DMS53 treated with DMSO at 0.1 percent for 48 hours (cell line): Measurements from ENCODE around the gene SIK2.

Source experiments
- DNase-seq: peaks from one replicate; lab custom pipeline; 2025; ENCODE audit not compliant: unreplicated experiment; lab: John Stamatoyannopoulos, UW

SIK2 gene

DNA sequence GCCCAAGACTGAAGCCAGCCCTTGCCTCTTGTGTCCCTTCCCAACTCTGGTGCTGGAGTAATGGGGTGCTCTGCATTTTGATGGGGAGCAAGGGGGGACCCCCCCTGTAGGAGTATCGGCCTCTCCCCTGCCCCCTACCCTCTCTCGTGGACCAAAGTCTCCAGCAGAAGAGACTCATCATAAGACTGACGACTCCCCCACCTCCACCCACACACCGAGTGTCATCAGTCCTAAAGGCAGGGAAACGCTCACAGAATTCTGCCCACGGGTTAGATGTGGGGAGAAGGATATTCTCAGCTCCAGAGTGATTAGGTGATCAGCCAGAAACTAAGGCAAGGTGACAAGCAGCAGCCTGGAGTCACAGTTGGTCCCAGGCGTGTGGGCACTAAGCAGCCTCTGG is 125.2 kb downstream of the SIK2 start:
- no peak for DNase-seq

DNA sequence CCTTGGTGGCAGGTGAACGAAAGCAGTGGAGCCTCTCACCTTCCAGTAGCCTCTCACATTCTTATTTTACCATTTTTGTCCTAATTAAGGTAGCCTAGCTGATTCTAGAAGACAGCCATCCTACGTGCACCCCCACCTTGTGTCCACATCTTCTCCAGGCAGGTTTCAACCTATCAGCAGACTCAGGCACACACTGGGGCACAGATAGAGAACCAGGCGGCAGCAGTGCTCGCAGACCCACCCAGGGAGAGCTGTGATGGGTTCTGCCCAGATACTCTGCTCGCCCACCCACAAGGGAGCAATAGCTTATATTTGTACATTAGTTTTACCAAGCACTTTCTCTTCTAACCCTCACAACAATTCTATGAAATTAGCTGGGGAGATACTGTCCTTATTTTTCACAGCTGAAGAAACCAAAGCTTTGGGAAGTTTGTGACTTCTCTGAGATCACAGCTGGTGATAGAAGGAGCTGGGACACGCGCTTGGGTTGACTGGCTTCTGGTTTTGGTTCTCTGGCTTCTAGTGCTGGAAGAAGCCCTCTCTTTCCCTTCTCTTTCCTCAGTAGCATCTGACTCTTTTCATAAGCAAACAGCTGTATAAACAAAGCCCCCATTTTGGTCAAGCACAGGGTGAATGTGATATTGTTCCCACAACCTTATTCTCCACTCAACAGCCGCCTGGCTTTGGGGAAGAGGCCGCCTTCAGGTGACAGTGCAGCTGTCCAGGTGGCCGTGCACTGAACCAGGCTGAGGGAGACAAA is 127.0 kb downstream of the SIK2 start:
- peak; percentile 23 for DNase-seq

DNA sequence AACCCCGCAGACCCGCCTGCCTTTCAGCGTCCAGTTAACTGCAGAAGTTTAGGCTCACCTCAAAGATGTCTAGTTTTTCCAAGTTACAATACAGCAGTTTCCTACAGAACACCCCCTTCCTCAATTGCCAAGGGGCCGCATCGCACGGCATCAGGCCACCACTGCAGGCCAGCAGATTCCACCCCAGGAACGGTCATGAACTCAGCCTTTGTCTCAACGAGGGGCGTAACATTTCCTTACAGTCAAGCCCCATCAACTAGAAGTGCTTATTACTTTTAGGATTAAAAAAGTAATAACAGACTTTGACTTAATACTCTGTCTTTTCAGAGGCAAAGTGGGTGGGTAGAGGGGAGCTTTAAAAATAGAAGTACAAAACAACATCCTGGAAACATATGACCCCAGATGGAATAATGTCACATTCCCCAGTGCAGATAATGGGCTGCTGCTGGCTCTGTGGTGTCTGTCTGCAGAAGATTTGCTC is 127.6 kb downstream of the SIK2 start:
- DNase-seq = no peak

DNA sequence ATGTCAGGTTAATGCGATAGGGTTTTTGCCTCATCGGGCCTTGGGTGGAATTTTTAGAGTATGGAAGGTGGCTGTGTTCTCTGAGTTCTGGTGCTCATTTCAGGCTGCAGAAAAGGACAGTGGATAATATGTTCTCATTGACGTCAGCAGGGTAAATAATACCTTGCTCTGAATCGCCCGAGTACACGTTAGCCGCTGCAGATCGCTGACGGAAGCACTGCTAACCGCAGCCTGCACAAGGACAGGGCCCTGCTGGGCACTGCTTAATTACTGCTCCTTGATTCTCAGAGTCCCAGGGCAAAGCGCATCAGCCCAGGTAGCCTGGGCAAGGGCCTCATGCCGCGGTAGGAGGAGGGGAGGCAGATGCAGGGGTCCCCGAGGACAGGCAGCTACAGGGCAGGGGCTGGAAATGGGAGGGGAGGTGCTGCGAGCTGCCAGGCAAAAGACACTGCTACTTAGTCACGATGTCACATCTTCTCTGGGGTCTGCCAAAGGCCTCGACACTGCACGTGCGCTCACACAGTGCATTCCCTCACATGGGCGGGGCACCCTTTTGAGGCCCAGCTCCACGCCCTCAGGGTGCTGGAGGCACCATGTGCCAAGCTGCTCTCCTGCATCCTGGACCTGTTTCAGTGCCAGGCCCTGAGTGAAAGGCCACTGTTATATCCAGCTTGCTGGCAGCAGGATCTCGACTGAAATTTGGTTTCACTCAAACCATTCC is 128.8 kb downstream of the SIK2 start:
- peak; percentile 86 for DNase-seq

DNA sequence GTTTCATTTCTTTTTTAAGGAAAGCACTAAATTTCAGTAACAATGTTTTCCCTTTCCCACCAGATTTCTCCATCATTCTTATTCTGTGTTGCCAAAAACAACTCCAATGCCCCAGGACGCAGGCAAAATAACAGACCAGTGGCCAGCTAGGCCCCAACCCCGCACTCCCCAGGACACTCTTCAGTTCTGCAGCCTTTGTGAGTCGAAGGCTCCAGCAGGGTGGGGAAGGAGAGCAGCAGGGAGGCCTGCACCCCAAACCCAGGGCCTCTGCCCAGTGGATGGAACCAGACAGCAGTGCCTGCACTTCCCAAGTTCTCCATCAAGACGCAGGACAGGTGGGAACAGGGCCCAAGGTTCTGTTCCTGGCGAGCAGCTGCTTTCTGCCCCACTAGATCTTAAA is 129.6 kb downstream of the SIK2 start:
- DNase-seq = no peak

DNA sequence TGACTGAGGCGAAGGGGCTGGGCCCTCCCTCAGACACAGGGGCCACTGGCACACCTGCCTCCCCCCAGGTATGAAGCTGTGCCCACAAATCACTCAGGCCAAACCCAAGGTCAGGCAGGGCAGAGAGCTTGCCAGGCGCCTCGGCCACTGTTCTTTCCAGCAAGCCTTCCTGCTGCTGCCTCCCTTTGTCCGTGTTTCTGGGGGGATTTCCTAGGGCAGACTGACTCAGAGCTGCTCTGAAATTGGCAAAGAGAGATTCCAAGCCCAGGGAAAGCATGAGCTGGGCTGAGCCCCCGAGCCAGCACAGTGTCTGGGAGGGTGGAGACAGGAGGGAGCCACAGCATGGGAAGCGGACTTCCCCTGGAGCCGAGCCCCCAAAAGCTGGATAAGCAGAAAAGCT is 130.8 kb downstream of the SIK2 start:
- DNase-seq = no peak

DNA sequence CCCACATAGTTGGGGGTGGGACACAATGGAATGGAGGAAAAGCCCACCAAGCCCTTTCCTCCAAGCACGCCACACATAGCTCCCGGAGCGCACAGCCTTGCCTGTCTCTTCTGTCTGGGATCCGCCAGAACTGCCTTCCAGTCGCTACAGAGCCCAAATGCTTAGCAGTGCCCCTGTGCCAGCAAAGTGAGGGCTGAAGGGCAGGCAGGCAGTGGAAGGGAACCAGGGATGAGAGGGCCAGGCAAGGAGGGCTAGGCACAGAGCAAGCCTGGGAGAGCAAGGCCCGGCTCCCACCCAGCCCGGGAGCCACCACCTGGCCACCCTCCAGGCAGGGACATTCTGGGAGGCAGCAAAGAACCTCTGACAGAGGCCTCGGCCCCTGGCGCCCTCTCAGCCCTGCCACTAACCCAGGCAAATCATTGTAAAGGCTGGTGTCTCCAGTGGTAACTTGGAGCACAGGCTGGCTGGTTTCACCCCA is 131.4 kb downstream of the SIK2 start:
- DNase-seq = no peak

DNA sequence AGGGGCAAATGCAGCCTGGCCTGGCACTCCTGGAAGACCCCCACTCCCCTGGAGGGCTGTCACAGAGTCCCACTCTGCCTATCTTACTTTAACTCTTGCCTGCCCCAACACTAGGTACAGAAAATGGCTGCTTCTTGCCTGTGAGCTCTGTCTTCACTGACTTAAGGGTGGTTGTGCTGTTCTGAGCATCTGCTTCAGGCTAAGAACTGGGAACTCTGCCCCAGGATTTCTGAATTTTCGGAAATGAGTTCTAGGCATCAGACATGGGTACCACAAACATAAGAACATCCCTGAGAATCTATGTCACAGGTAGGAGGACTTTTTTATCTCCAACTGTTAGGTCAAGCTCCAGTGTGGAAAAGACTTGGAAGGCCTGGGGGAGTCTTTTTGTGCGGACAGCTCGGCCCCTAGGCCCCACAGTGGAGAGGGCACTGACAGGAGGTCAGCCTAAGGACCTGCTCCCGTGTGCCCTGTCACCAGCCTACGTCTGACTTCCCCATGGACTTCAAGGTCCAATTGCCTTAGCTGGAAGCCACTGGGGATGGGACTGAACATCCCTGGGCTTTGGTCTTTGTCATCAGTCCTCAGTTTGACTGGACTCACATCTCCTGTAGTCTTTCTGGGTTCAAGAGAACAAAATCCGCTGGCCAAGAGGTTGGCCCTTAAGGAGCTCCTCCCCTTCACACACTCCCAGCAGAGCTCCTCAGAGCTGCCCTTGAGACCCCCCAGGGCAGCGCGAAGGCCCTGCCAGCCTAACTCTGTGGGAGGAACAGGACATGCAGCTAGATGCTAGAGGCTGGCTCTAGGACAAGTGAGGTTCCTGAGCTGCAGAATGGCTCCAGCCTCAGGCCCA is 132.1 kb downstream of the SIK2 start:
- no peak for DNase-seq

DNA sequence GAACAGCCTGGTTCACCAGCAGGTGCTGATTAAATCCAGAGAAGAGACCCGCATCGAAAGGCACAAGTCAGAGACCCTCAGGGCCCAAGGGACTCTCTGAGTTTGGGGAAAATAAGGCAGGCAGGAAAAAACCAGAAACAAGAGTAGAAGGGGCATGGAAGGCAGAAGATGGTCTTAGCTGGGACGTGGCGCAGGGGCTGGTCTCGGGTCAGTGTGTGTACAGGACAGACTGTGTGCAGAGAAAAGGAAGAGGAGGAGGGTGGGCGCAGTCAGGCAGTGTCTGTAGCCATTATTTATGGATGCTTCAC is 132.7 kb downstream of the SIK2 start:
- DNase-seq = no peak

DNA sequence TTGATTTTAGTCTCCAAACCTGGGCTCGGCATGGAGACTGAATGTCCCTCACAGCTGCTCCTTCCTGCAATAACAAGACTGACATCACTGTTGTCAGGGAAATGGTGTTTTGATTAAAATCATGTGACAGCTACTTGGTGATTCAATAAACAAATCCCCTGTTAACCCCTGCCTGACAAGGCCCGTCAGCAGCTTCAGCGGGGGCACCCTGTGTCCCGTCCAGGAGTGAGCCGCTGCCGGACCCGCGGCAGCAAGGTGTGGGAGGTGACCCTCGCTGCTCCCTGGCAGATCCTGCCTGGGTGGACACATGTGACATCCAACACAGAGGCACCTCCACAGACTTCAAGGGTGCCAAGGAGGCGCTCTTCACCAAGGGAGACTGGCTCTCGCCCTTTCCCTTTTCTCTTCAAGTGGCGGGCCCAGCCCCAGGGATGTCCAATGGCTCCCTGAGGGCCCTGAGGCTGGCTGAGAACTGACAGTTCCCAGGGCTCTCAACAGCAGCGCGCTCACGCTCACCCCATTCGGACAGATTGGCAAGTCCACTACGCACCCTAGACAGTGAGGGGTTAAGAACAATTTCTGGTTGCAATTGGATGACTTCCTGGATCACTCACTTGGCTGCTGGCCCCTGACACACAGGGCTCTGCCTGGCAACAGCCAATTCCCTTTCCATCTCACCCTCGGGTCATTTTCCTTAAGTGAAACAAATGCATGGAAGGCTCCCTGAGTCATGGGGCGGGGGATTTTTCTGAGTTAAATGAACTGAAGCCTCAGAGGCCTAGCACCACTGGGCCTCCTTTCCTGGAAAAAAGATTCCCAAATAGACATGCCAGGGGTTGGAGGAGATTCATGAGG is 133.2 kb downstream of the SIK2 start:
- peak; percentile 73 for DNase-seq

DNA sequence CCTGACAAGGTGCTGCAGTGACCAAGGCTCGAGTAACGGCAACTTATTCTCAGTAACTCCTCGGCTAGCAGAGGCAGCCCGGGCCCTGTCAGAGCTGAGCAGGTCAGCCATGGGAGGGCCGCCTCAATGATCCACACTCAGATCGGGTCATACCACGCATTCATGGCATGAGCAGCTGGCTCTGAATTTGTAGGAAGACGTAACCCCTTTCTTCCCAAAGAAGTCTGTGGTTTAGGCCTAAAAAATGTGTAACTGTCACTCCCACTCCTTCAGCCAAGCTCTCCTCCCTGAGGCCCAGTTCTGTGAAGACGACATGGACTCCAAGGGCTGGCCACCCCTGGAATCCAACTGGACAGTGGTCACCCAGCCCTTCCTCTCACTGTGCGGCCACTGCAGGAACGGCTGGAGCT is 133.9 kb downstream of the SIK2 start:
- DNase-seq = no peak

DNA sequence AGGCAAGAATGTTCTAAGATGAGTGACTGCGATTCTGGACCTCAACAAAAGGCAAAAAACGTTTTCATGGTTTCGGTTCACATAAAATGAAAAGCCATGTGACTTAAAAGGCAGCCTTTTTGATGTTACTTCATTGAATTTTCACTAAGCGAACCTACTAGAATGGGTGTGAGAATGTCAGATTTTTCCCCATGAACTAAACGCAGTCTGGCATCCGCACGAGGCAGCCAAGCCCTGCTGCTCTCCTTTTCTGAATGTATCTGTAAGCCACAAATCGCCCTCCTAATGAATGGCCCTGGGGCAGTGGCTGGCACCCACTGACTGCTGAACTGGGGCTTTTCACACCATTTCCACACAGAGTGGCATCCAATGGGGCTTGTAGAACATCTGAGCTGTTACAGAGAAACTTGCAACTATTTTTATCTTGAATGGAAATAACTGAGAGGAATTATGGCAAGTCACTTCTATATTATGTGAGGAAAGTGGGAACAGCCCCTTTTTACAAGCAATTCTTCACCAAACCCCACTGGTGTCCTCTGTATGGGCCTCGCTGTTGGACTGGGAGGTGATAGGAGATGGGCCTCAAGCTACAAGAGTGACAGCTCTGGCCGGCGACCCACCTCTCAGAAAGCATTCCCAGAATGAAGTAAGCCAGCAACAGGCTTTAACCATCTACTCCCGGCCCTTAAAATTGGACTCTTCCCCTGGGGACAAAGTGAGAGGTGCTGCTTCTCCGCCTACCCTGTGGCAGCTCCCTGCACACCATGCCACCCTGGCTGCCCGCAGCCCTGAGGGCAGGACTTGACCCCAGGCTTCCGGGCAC is 134.6 kb downstream of the SIK2 start:
- DNase-seq = no peak

DNA sequence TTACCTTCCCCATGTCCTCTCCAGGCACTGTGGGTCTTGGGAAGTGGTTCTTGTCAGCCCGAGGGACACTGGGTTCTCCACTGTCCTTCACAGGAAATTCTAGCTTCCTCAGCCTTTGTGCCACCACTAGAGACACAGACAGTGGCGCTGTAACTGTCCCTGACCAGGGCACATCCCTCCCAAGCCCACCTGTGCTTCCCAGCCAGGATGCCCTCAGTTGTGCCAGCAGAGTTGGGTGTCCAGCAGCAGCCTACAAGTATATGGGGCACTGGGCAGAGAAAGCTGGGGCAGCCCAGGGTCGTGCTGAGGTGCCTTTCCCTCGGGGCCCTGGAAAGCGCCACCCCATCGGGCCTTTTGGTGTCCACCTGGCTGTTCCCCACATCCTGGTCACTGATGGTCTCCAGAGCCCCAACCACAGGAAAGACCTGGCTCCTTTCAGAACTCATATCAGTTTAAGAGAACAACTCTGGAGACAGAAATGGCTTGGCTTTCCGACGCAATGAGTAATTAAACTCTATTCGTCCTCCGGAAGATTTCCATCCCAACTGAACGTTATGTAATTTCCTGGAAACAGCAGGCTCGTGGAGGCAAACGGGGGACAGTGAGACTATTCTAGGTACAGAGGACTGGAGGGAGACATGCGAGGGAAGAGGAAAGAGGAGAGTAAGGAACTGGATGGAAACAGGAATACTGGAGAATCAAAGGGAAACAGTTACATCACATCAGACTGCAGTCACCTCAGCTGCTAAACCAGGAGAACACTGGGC is 135.4 kb downstream of the SIK2 start:
- DNase-seq = no peak

DNA sequence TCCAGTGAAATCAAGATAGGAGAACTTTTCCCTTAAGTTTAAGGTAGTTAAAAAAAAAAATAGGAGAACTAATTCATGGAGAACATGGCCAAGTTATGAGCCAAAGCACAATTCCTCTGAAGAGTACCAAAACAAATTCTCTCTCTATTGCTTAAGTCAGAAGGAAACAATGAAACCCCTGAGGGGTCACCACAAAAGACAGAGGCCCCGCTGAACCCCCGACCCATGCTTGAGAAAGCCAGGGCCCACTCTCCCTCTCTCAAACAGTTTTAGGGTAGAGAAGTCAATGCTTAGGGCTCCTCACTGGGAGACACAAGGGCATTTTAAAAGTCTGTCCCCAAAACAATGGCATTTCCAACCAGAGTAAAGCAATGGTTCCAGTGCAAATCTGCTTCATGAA is 137.1 kb downstream of the SIK2 start:
- DNase-seq = no peak

DNA sequence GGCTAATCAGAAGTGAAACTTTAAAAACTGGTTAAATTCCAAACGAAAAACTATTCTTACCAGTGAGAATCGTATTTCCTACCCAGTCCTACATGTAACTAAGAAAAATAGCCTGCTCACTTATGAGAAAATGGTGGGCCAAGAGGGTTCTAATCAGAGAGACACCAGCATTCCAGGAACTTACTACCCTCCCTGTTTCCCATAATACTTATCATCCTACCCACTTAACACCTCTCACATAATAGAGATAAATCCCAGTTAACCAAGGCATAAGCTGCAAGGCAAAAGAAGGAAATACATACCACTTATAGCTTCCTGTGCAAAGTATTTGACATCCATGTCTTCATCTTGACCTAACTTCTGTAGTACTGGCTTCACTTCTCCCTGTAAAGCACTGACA is 139.5 kb downstream of the SIK2 start:
- no peak for DNase-seq

DNA sequence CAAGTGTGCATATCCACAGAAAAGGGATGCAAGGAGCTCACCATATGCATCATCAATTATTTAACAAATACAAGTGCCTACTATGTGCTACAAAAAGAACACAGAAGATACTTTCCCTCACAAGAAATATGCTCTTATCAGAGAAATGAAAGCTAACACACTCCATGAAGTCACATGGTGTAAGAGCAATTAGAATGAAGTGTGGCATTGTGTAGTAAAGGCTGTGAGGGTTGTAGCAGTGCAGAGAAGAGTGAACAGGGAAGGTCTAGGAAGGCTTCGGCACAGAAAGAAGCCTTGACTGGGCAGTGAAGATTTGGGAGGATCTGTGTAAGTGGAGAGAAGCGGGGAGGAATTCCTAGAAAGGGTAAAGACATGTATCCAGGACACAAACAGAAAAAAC is 141.5 kb downstream of the SIK2 start:
- no peak for DNase-seq

DNA sequence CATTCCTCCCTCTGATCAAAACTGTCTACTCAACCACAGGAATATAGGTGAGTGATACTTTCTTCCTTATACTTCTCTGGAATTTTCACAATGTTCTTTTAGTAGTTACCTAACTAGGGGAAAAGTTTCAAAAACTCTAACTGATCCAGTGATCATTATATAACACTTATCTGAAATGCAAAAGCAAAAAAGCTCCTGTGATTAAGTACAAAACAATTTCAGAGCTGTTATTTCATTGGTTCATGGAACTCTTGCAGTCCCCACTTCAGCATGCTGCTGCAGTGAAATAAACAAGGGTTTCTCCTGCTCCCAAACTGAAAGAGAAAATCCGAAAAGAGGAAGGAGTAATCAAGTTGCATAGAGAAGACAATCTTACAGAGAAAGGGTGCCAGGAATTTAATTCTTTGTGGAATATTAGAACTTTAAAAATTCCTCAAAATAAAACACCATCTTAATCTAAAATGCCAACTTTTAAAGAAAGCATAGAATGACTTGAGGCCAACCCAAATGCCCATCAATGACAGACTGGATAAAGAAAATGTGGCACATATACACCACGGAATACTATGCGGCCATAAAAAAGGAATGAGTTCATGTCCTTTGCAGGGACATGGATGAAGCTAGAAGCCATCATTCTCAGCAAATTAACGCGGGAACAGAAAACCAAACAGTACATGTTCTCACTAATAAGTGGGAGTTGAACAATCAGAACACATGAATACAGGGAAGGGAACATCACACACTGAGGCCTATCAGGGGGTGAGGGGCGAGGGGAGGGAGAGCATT is 143.7 kb downstream of the SIK2 start:
- DNase-seq = no peak

DNA sequence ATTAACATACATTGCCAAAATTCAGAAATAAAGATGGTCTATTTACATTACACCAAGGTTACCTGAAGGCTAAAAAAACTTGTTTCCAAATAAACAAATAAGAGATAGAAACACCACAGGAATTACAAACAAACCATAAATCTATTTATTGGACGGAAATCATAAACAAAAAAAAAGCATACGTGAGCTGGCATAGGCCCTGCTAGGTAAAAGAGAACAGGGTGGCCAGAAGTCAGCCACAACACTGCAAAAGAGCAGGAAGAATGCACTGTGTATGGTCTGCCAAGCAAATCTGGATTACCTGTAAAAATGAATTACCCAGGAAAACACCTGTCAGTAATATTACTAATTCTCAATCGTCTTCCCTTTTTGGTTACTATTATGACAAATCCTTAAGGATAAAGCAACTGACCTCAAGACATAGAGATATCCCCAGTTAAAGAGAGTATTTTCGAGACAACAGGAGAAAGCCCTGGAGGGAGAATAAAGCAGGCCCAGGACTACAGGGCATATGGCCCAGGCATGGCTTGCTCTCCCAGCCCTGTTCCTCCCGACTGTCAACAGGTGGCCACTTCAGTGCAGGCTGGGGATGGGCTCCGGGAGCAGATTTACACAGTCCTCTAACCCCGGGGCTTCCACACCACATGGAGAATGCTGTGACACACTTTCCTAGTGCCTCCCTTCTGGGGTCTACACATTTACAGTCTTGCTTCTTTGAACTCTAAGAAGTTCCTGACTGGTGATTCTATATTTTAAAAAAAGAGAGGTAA is 146.0 kb downstream of the SIK2 start:
- no peak for DNase-seq
